Activated CD8-positive, alpha-beta T cell treated with anti-CD3 and anti-CD28 coated beads for 36 hours (primary cell): ENCODE measurements around the gene PFKL. TPM values are rescaled to one million over a fixed set of nuclear protein-coding genes. Genes with fewer than 3 reads are reported as not detected.

Source experiments
- ATAC-seq: fragments of 200-7000 bp; cut with Tn5 transposase; one replicate; pipeline ENCODE4 v1.10.0; 2021; ENCODE audit warnings: mild to moderate bottlenecking, moderate library complexity
- CTCF ChIA-PET: fragments of 350-600 bp; sonication (Branson Sonifier 250); formaldehyde crosslinking; loops from one replicate; lab custom pipeline; 2021; ENCODE audit warnings: antibody characterized with exemption; lab: Charles Lee
- POLR2A ChIA-PET: fragments of 350-600 bp; sonication (Branson Sonifier 250); formaldehyde crosslinking; loops from one replicate; lab custom pipeline; 2021; ENCODE audit warnings: antibody characterized with exemption; lab: Charles Lee
- DNase-seq: peaks from one replicate; pipeline ENCODE4 v3.0.0-alpha.2; 2020
- H3K27ac Mint-ChIP-seq: one replicate; pipeline ENCODE4 v1.8.0; 2021; ENCODE audit warnings: mild to moderate bottlenecking, mixed read lengths
- H3K27me3 Mint-ChIP-seq: one replicate; pipeline ENCODE4 v1.8.0; 2021; ENCODE audit warnings: mixed read lengths
- H3K36me3 Mint-ChIP-seq: one replicate; pipeline ENCODE4 v1.8.0; 2021; ENCODE audit warnings: low read depth, mixed read lengths
- H3K4me1 Mint-ChIP-seq: one replicate; pipeline ENCODE4 v1.8.0; 2021; ENCODE audit warnings: low read depth, mixed read lengths
- H3K4me3 Mint-ChIP-seq: one replicate; pipeline ENCODE4 v1.8.0; 2021; ENCODE audit warnings: mild to moderate bottlenecking, moderate library complexity, mixed read lengths
- H3K9me3 Mint-ChIP-seq: one replicate; pipeline ENCODE4 v1.8.0; 2021; ENCODE audit warnings: mixed read lengths
- CTCF ChIP-seq: fragments of 200-600 bp; IDR thresholded peaks from one replicate; pipeline ENCODE4 v1.8.0; 2022; ENCODE audit warnings: antibody characterized with exemption, mild to moderate bottlenecking
- intact Hi-C: fragments of 100-400 bp; cut with micrococcal nuclease; formaldehyde crosslinking; loops from one replicate; pipeline ENCODE4 v1.10.0; 2022
- total RNA-seq, 2 experiments: library from RNA; stranded (reverse); gene quantifications; one replicate each; pipeline ENCODE4 v1.2.3, GENCODE V29; 2021

Gene PFKL
- total RNA-seq, 2 experiments from 2014 or later: 188 to 200 TPM

- no peak for TF ChIP-seq CTCF
- Mint-ChIP-seq H3K27ac (no peak overlapping the region), H3K27me3 (no peaks in the 10 kb centered on the region), H3K36me3 (peaks cover 1% of the 10 kb centered on the region), H3K9me3 (no peaks in the 10 kb centered on the region), H3K4me3 (no peak overlapping the region), H3K4me1 (no peaks in the 10 kb centered on the region)
- DNase-seq (no peak), ATAC-seq (no peak)
- POLR2A ChIA-PET: interaction anchor here (2.3 kb wide), 1 partner anchor 11 kb away, joined by 7 read pairs; no protein-coding TSS in a partner anchor
- CTCF ChIA-PET: interaction anchor here (1.0 kb wide), 1 partner anchor 18 kb away, joined by 3 read pairs; no protein-coding TSS in a partner anchor
- intact Hi-C loops: no loop called here
These were observed 22.9 kb downstream of the PFKL start for GRCh38 chr21:44322621-44323325.

GRCh38 chr21:44323591-44323990 is 23.7 kb downstream of the PFKL start:
- no peak overlapping the region for H3K27ac Mint-ChIP-seq
- H3K4me3 Mint-ChIP-seq: no peak overlapping the region
- H3K36me3 Mint-ChIP-seq: peaks cover 1% of the 10 kb centered on the region
- intact Hi-C loops: no loop called here
- TF ChIP-seq CTCF: no peak
- ATAC-seq (no peak), DNase-seq (no peak)
- no peaks in the 10 kb centered on the region for H3K27me3 Mint-ChIP-seq
- H3K9me3 Mint-ChIP-seq: no peaks in the 10 kb centered on the region
- ChIA-PET CTCF (no interaction called here), POLR2A (interaction anchor here (2.3 kb wide), 1 partner anchor 10 kb away, joined by 7 read pairs; no protein-coding TSS in a partner anchor)
- no peaks in the 10 kb centered on the region for H3K4me1 Mint-ChIP-seq

- intact Hi-C loops: no loop called here
- Mint-ChIP-seq H3K36me3 (peaks cover under 1% of the 10 kb centered on the region), H3K27me3 (no peaks in the 10 kb centered on the region), H3K9me3 (no peaks in the 10 kb centered on the region), H3K4me3 (no peak overlapping the region), H3K4me1 (no peaks in the 10 kb centered on the region), H3K27ac (no peak overlapping the region)
- TF ChIP-seq CTCF: no peak
- no peak for ATAC-seq
- no peak for DNase-seq
- POLR2A ChIA-PET: no interaction called here
- CTCF ChIA-PET: no interaction called here
These were observed 24.4 kb downstream of the PFKL start for GRCh38 chr21:44324106-44324853.

GRCh38 chr21:44324854-44325107 is 24.9 kb downstream of the PFKL start:
- Mint-ChIP-seq H3K36me3 (no peaks in the 10 kb centered on the region), H3K9me3 (no peaks in the 10 kb centered on the region), H3K4me1 (no peaks in the 10 kb centered on the region), H3K4me3 (no peak overlapping the region), H3K27ac (no peak overlapping the region), H3K27me3 (no peaks in the 10 kb centered on the region)
- intact Hi-C loops: no loop called here
- ChIA-PET CTCF (no interaction called here), POLR2A (no interaction called here)
- no peak for TF ChIP-seq CTCF
- no peak for DNase-seq
- ATAC-seq: no peak
